A549 (cell line): Measurements from ENCODE around the gene C20orf141. TPM values are rescaled to one million over a fixed set of nuclear protein-coding genes. Genes with fewer than 3 reads are reported as not detected.

Source experiments
- ATAC-seq, 2 experiments: fragments of 200-7000 bp in 1 of 2; fragments of >200 bp in 1 of 2; cut with Nextera tagmentation in 1 of 2; cut with Tn5 transposase in 1 of 2; 3 replicates each; pipeline versions ENCODE4 v1.8.0 to v1.9.1; 2018 to 2020; ENCODE audit warnings: mild to moderate bottlenecking in 1 of 2, moderate library complexity in 1 of 2
- CTCF ChIA-PET: fragments of 300-600 bp; sonication (Branson Sonifier 250); formaldehyde crosslinking; extraction: SDS; loops from one replicate; lab custom pipeline; 2021; ENCODE audit warnings: antibody characterized with exemption, inconsistent platforms; lab: Yijun Ruan, JAX
- POLR2A ChIA-PET: fragments of 350-600 bp; formaldehyde crosslinking; extraction: SDS; loops from one replicate; lab custom pipeline; 2021; ENCODE audit warnings: antibody characterized with exemption, inconsistent platforms; lab: Yijun Ruan, JAX
- DNase-seq, 2 experiments: peaks; one replicate each; pipeline versions ENCODE4 v3.0.0 to v3.0.0-alpha.2; 2011 to 2016; ENCODE audit warnings: low read depth in 1 of 2, low spot score in 1 of 2
- FAIRE-seq: peaks from 2 replicates; lab custom pipeline; 2011; peaks lifted over from hg19 to GRCh38; lab: Jason Lieb, UNC
- H3K27ac ChIP-seq, 2 experiments: fragments of >200 bp; sonication (Bioruptor Twin); formaldehyde crosslinking; 3 replicates each; pipeline ENCODE4 v1.5.1; 2016 to 2017
- H3K4me1 ChIP-seq: fragments of >200 bp; sonication (Bioruptor Twin); formaldehyde crosslinking; 3 replicates; pipeline ENCODE4 v1.6.1; 2016
- H3K4me2 ChIP-seq: fragments of >200 bp; sonication (Bioruptor Twin); formaldehyde crosslinking; 3 replicates; pipeline ENCODE4 v1.6.1; 2016
- H3K4me3 ChIP-seq: fragments of >200 bp; sonication (Bioruptor Twin); formaldehyde crosslinking; 3 replicates; pipeline ENCODE4 v1.5.1; 2016
- H3K9me3 ChIP-seq: fragments of >200 bp; sonication (Bioruptor Twin); formaldehyde crosslinking; 3 replicates; pipeline ENCODE4 v1.6.1; 2016
- BCL3 ChIP-seq: fragments of >200 bp; sonication (Bioruptor Twin); formaldehyde crosslinking; IDR thresholded peaks from 3 replicates; pipeline ENCODE4 v1.6.1; 2016
- CBX2 ChIP-seq: fragments of 200-600 bp; sonication (generic); IDR thresholded peaks from 2 replicates; pipeline ENCODE4 v1.6.1; 2016; ENCODE audit warnings: low read depth, mild to moderate bottlenecking, borderline replicate concordance
- CEBPB ChIP-seq, 2 experiments: fragments of >200 bp in 1 of 2; sonication (Bioruptor Twin) in 1 of 2; formaldehyde crosslinking in 1 of 2; IDR thresholded peaks; 2 replicates each; pipeline ENCODE4 v1.6.1; 2012 to 2016
- CHD2 ChIP-seq: fragments of 150-350 bp; IDR thresholded peaks from 2 replicates; pipeline ENCODE4 v1.6.1; 2014; ENCODE audit warnings: low read length; ENCODE audit not compliant: partially characterized antibody
- EHMT2 ChIP-seq: fragments of 200-600 bp; sonication (generic); IDR thresholded peaks from 2 replicates; pipeline ENCODE4 v1.6.1; 2016; ENCODE audit warnings: antibody characterized with exemption, low read depth, mild to moderate bottlenecking, moderate library complexity
- FOSB ChIP-seq: fragments of 250-450 bp; sonication (Bioruptor Pico); IDR thresholded peaks from 2 replicates; pipeline ENCODE4 v1.5.0; 2020; ENCODE audit warnings: mild to moderate bottlenecking, moderate library complexity
- FOXS1 ChIP-seq: fragments of 250-450 bp; sonication (Bioruptor Pico); IDR thresholded peaks from 2 replicates; pipeline ENCODE4 v1.5.0; 2020; ENCODE audit warnings: mild to moderate bottlenecking, moderate library complexity
- HES2 ChIP-seq: fragments of >200 bp; sonication (Bioruptor Twin); formaldehyde crosslinking; IDR thresholded peaks from 2 replicates; pipeline ENCODE4 v1.6.1; 2016
- HMGXB4 ChIP-seq: fragments of 250-450 bp; sonication (Bioruptor Pico); IDR thresholded peaks from 2 replicates; pipeline ENCODE4 v1.5.0; 2021; ENCODE audit warnings: mild to moderate bottlenecking, moderate library complexity, borderline replicate concordance
- HOXA7 ChIP-seq: fragments of 250-450 bp; sonication (Bioruptor Pico); IDR thresholded peaks from 2 replicates; pipeline ENCODE4 v1.5.0; 2020; ENCODE audit warnings: mild to moderate bottlenecking, moderate library complexity
- JUN ChIP-seq, 2 experiments: fragments of >200 bp; sonication (Bioruptor Twin); formaldehyde crosslinking; IDR thresholded peaks; 2 replicates in 1 of 2; 3 replicates in 1 of 2; pipeline ENCODE4 v1.6.1; 2016 to 2017
- KDM1A ChIP-seq: fragments of 200-600 bp; sonication (generic); IDR thresholded peaks from 2 replicates; pipeline ENCODE4 v1.6.1; 2016; ENCODE audit warnings: low read depth, mild to moderate bottlenecking
- MAFK ChIP-seq: fragments of 450-650 bp; IDR thresholded peaks from 2 replicates; pipeline ENCODE4 v1.6.1; 2014; ENCODE audit not compliant: partially characterized antibody
- MAX ChIP-seq: IDR thresholded peaks from 2 replicates; pipeline ENCODE4 v1.6.1; 2012
- NFE2L2 ChIP-seq: fragments of 150-350 bp; conservative IDR thresholded peaks from 2 replicates; pipeline ENCODE4 v1.6.1; 2014; ENCODE audit warnings: low read length
- NPAS2 ChIP-seq: fragments of 250-450 bp; sonication (Bioruptor Pico); IDR thresholded peaks from 2 replicates; pipeline ENCODE4 v1.8.0; 2022; ENCODE audit warnings: mild to moderate bottlenecking, moderate library complexity, borderline replicate concordance
- NR3C1 ChIP-seq: fragments of >200 bp; sonication (Bioruptor Twin); formaldehyde crosslinking; IDR thresholded peaks from 3 replicates; pipeline ENCODE4 v1.6.1; 2017
- PBX3 ChIP-seq: IDR thresholded peaks from 2 replicates; pipeline ENCODE4 v1.6.1; 2012
- PHF8 ChIP-seq: fragments of 200-600 bp; sonication (generic); IDR thresholded peaks from 2 replicates; pipeline ENCODE4 v1.6.1; 2016; ENCODE audit warnings: low read depth, mild to moderate bottlenecking, antibody characterized with exemption, moderate library complexity, borderline replicate concordance
- RAD21 ChIP-seq, 2 experiments: fragments of >200 bp in 1 of 2; sonication (Bioruptor Twin) in 1 of 2; formaldehyde crosslinking in 1 of 2; IDR thresholded peaks in 1 of 2; conservative IDR thresholded peaks in 1 of 2; 2 replicates in 1 of 2; 3 replicates in 1 of 2; pipeline ENCODE4 v1.6.1; 2012 to 2018; ENCODE audit warnings: inconsistent platforms in 1 of 2
- RARB ChIP-seq: fragments of 250-450 bp; sonication (Bioruptor Pico); IDR thresholded peaks from 2 replicates; pipeline ENCODE4 v1.8.0; 2021; ENCODE audit warnings: mild to moderate bottlenecking, moderate library complexity
- RCOR1 ChIP-seq: fragments of 150-350 bp; IDR thresholded peaks from 2 replicates; pipeline ENCODE4 v1.6.1; 2014; ENCODE audit warnings: antibody characterized with exemption, low read length, low read depth
- REST ChIP-seq: fragments of 200-600 bp; sonication (generic); IDR thresholded peaks from 2 replicates; pipeline ENCODE4 v1.6.1; 2016; ENCODE audit warnings: antibody characterized with exemption, mild to moderate bottlenecking, moderate library complexity
- RNF2 ChIP-seq: fragments of 200-600 bp; sonication (generic); IDR thresholded peaks from 2 replicates; pipeline ENCODE4 v1.6.1; 2016; ENCODE audit warnings: low read depth, mild to moderate bottlenecking, antibody characterized with exemption, moderate library complexity, borderline replicate concordance
- SREBF2 ChIP-seq: fragments of 450-650 bp; IDR thresholded peaks from 2 replicates; pipeline ENCODE4 v1.6.1; 2014; ENCODE audit warnings: mild to moderate bottlenecking, moderate library complexity
- USF2 ChIP-seq: fragments of 450-650 bp; IDR thresholded peaks from 2 replicates; pipeline ENCODE4 v1.6.1; 2014; ENCODE audit warnings: antibody characterized with exemption
- ZC3H11A ChIP-seq: fragments of 450-650 bp; IDR thresholded peaks from 2 replicates; pipeline ENCODE4 v1.6.1; 2014; ENCODE audit warnings: antibody characterized with exemption, mild to moderate bottlenecking
- WGBS: methylation state at CpG from one replicate; pipeline ENCODE4 v1.1.6; 2017; ENCODE audit errors: missing lambda C conversion rate; 5-methylcytosine and 5-hydroxymethylcytosine counted together
- polyA plus RNA-seq, 4 experiments: library from polyadenylated mRNA; depleted of rRNA in 3 of 4; stranded (reverse); fragments of >200 nt; fragmentation: RNase III in 1 of 4; extraction: RNeasy Plus Mini Kit Qiagen cat#74134 plus additional on column Dnase treatment in 1 of 4; gene quantifications; 2 replicates in 3 of 4; 3 replicates in 1 of 4; pipeline ENCODE4 v1.2.3, GENCODE V29; 2011 to 2017

Gene C20orf141
- polyA plus RNA-seq, 2 of the 4 experiments (the other 2 are of a cell fraction), result 0.16 to 0.56 TPM

- ChIA-PET POLR2A (interaction anchor here (0.8 to 1.3 kb wide), 2 partner anchors 45 to 187 kb away, joined by 3 to 4 read pairs; partner anchors contain the start of gene NOP56), CTCF (interaction anchor here (1.3 to 4.9 kb wide), 5 partner anchors 12 to 86 kb away, joined by 4 to 33 read pairs (median 10); partner anchors contain the start of gene TMEM239)
- no peaks in the 10 kb centered on the region for H3K9me3 ChIP-seq
- no peak for DNase-seq
- peak overlapping the region; percentile 92; the same call in 2 of the 3 replicates for H3K4me3 ChIP-seq
- H3K4me1 ChIP-seq, result peaks cover 17% of the 10 kb centered on the region
- H3K4me2 ChIP-seq, result peak overlapping the region; percentile 88
- no peak for ATAC-seq
- no peak for FAIRE-seq
- no peak for TF ChIP-seq NPAS2
- TF ChIP-seq NR3C1, result no peak
- no peak for TF ChIP-seq MAFK
- TF ChIP-seq FOSB, result no peak
- TF ChIP-seq RAD21 (conservative IDR thresholded peaks at IDR 0.05 in 1 of 2, IDR thresholded peaks at IDR 0.05 in 1 of 2), result no peak
- no peak for TF ChIP-seq USF2
- no peak for TF ChIP-seq CHD2
- TF ChIP-seq NFE2L2, result no peak
- TF ChIP-seq ZC3H11A, result no peak
- no peak for TF ChIP-seq RARB
- TF ChIP-seq CBX2, result no peak
- TF ChIP-seq RNF2, result no peak
- TF ChIP-seq JUN (IDR thresholded peaks at IDR 0.05), result no peak
- TF ChIP-seq KDM1A, result no peak
- TF ChIP-seq PHF8, result no peak
- peak overlapping the region in 1 of 2 experiments; percentile 95; a peak in 1 of 6 replicates for H3K27ac ChIP-seq
- 97% methylated on average over 15 of the region's 15 CpGs for WGBS
Measured at GRCh38 chr20:2838847-2839671, 24.3 kb downstream of the C20orf141 start.

- Histone ChIP-seq H3K4me2 (peak overlapping the region; percentile 88), H3K27ac (peak overlapping the region; percentile 84 to 95), H3K4me3 (peak overlapping the region; percentile 92), H3K9me3 (no peaks in the 10 kb centered on the region), H3K4me1 (peaks cover 17% of the 10 kb centered on the region)
- no peak for FAIRE-seq
- WGBS, result 90% methylated on average over 20 of the region's 21 CpGs
- DNase-seq, result no peak
- POLR2A ChIA-PET, result interaction anchor here (0.8 to 1.4 kb wide), 7 partner anchors 12 to 187 kb away, joined by 3 to 4 read pairs (median 3); partner anchors contain the start of genes NOP56 and PTPRA
- CTCF ChIA-PET, result interaction anchor here (0.6 to 4.9 kb wide), 6 partner anchors 11 to 441 kb away, joined by 3 to 33 read pairs (median 5); partner anchors contain the start of gene TMEM239
- no peak for ATAC-seq
- TF ChIP-seq PBX3 (no peak), HOXA7 (CRISPR knock-in tag) (no peak), SREBF2 (no peak), HMGXB4 (no peak), HES2 (no peak), REST (no peak), RCOR1 (no peak), EHMT2 (no peak), MAX (no peak), CEBPB (IDR thresholded peaks at IDR 0.05) (no peak), BCL3 (no peak), FOXS1 (no peak), NFE2L2 (no peak)
Measured at GRCh38 chr20:2839732-2840137, 24.9 kb downstream of the C20orf141 start.
